Mesothelial cell of epicardium (in vitro differentiated cells): ENCODE measurements around the gene MAP7. TPM values are rescaled to one million over a fixed set of nuclear protein-coding genes. Genes with fewer than 3 reads are reported as not detected.

ENCODE experiments used
- DNase-seq, 2 experiments: peaks; one replicate each; pipeline ENCODE4 v3.0.0; 2021; ENCODE audit warnings: low spot score in 2 of 2; ENCODE audit not compliant: unreplicated experiment in 2 of 2
- H3K27ac Mint-ChIP-seq: 2 replicates; pipeline ENCODE4 v1.8.0; 2021; ENCODE audit warnings: mixed read lengths
- H3K27me3 Mint-ChIP-seq: 2 replicates; pipeline ENCODE4 v1.8.0; 2021; ENCODE audit warnings: low read depth, mixed read lengths
- H3K36me3 Mint-ChIP-seq: 2 replicates; pipeline ENCODE4 v1.8.0; 2021; ENCODE audit warnings: mixed read lengths
- H3K4me1 Mint-ChIP-seq: 2 replicates; pipeline ENCODE4 v1.8.0; 2021; ENCODE audit warnings: mixed read lengths
- H3K4me3 Mint-ChIP-seq: 2 replicates; pipeline ENCODE4 v1.8.0; 2021; ENCODE audit warnings: mild to moderate bottlenecking, moderate library complexity, mixed read lengths
- H3K9me3 Mint-ChIP-seq: 2 replicates; pipeline ENCODE4 v1.8.0; 2021; ENCODE audit warnings: mixed read lengths
- total RNA-seq: library from RNA; stranded (reverse); gene quantifications from 3 replicates; pipeline ENCODE4 v1.2.1, GENCODE V29; 2021
- TF ChIP-seq, protein P1 (sequence below): fragments of 200-600 bp; sonication (generic); IDR thresholded peaks from one replicate; pipeline ENCODE4 v1.5.0; 2021; ENCODE audit warnings: antibody characterized with exemption; ENCODE audit not compliant: unreplicated experiment

MAP7 gene
- total RNA-seq, 1 donor from 2014 or later: 15.1 TPM

DNA sequence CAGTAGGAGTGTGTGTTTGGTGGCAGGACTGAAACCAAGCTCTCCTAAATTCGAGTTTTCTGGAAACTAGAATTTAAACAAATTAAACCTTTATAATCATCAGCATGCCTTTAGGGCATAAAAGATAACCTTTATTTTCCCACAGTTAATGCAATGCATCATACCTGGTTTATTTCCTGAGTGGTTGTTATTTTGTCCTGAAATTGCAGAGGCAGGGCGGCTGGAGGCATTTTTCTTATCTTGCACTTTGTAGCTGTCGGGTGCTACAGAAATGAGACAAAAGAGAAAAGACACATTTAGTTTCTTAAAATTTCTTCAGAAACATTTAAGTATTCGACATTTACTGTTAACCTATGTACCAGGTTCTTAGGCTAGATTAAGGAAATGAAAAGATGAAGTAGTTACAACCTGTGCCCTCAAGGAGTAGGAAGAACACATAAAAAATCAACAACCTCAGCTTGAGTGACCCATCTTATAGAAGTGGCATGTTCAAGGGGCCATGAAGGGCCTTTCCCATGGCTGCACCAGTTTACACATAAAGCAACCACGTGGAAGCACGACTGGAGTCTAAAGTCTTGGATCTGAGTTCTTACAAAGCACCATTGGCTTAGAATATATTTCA, 128.6 kb downstream of the MAP7 start:
- no peak overlapping the region for H3K27ac Mint-ChIP-seq
- peaks cover 2% of the 10 kb centered on the region for H3K4me1 Mint-ChIP-seq
- no peak for DNase-seq
- TF ChIP-seq, protein P1, sequence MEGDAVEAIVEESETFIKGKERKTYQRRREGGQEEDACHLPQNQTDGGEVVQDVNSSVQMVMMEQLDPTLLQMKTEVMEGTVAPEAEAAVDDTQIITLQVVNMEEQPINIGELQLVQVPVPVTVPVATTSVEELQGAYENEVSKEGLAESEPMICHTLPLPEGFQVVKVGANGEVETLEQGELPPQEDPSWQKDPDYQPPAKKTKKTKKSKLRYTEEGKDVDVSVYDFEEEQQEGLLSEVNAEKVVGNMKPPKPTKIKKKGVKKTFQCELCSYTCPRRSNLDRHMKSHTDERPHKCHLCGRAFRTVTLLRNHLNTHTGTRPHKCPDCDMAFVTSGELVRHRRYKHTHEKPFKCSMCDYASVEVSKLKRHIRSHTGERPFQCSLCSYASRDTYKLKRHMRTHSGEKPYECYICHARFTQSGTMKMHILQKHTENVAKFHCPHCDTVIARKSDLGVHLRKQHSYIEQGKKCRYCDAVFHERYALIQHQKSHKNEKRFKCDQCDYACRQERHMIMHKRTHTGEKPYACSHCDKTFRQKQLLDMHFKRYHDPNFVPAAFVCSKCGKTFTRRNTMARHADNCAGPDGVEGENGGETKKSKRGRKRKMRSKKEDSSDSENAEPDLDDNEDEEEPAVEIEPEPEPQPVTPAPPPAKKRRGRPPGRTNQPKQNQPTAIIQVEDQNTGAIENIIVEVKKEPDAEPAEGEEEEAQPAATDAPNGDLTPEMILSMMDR: no peak
- no peak overlapping the region for H3K4me3 Mint-ChIP-seq
- H3K27me3 Mint-ChIP-seq: no peaks in the 10 kb centered on the region
- no peaks in the 10 kb centered on the region for H3K36me3 Mint-ChIP-seq
- H3K9me3 Mint-ChIP-seq: no peaks in the 10 kb centered on the region

DNA sequence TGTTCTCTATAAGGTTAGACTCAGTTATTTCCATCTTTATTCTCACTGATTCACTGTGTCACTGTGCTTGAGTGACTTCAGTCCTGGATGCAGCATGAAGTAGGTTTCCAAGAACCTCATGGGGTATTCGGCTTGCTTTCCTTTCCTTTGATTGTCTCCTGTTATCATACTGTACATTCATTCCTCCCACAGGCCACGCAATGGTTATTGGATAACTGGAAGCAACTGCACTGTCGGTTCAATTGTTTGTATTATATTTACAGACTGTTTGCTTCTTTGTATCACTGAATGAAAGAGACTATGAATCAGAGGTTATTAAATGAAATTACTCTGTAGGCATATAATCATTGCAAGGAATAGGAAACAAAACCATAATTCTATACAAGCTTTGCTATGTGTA, 129.4 kb downstream of the MAP7 start:
- no peaks in the 10 kb centered on the region for H3K36me3 Mint-ChIP-seq
- no peaks in the 10 kb centered on the region for H3K27me3 Mint-ChIP-seq
- H3K4me3 Mint-ChIP-seq: no peak overlapping the region
- DNase-seq: no peak
- no peak overlapping the region for H3K27ac Mint-ChIP-seq
- H3K4me1 Mint-ChIP-seq: peaks cover 2% of the 10 kb centered on the region
- no peaks in the 10 kb centered on the region for H3K9me3 Mint-ChIP-seq
- TF ChIP-seq, protein P1: no peak

DNA sequence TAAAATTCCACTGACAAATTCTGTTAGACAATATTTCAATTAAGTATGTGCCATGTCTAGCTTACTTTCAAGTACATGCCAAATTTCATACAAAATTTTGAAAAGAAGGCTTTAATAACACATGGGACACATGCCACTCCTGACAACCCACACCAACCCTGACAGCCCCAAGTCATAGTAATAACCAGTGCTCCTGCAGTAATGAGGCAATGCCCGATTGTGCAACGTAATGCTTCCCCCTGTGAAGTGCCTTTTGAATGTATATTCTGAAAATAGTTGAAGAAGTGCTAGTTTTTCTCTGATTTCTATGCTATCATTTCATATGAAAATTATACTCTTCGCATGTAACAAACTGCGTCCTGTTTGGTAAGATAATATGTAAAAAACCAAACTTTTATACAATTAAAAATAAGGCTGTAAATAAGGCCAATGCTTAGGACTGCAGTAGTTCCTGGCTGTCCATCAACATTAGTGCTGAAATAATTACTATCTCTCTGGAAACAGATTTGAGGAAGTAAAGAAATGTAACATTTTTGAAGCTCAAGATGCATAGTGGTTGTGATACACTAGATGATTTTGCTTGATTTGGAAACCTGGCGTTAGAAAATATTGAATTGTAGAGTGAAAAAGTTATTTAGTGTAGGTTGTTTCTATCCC, 134.7 kb downstream of the MAP7 start:
- H3K4me3 Mint-ChIP-seq: no peak overlapping the region
- no peaks in the 10 kb centered on the region for H3K27me3 Mint-ChIP-seq
- peaks cover 2% of the 10 kb centered on the region for H3K4me1 Mint-ChIP-seq
- H3K9me3 Mint-ChIP-seq: no peaks in the 10 kb centered on the region
- TF ChIP-seq, protein P1: no peak
- no peak overlapping the region for H3K27ac Mint-ChIP-seq
- peaks cover 5% of the 10 kb centered on the region for H3K36me3 Mint-ChIP-seq
- DNase-seq: no peak

DNA sequence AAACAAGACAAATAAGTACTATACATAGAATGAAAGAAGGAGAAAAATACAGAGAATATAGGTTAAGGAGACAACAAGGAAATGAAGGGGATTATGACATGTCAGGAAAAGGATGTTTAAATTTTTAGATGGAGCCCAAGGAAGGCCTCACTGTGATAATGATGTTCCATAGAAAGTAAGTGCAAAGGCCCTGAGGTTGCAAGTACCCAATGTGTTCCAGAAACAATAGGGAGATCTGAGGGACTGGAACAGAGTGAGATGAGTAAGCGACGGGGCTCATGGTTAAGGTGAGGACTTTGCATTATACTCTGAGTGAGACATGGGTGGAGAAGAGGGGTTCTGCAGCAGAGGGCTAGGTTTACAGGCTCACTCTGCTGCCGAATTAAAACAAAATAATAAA, 137.8 kb downstream of the MAP7 start:
- DNase-seq: no peak
- Mint-ChIP-seq H3K4me1 (peaks cover 4% of the 10 kb centered on the region), H3K27ac (no peak overlapping the region), H3K4me3 (no peak overlapping the region), H3K9me3 (no peaks in the 10 kb centered on the region), H3K36me3 (peaks cover 5% of the 10 kb centered on the region), H3K27me3 (no peaks in the 10 kb centered on the region)
- TF ChIP-seq, protein P1: no peak

DNA sequence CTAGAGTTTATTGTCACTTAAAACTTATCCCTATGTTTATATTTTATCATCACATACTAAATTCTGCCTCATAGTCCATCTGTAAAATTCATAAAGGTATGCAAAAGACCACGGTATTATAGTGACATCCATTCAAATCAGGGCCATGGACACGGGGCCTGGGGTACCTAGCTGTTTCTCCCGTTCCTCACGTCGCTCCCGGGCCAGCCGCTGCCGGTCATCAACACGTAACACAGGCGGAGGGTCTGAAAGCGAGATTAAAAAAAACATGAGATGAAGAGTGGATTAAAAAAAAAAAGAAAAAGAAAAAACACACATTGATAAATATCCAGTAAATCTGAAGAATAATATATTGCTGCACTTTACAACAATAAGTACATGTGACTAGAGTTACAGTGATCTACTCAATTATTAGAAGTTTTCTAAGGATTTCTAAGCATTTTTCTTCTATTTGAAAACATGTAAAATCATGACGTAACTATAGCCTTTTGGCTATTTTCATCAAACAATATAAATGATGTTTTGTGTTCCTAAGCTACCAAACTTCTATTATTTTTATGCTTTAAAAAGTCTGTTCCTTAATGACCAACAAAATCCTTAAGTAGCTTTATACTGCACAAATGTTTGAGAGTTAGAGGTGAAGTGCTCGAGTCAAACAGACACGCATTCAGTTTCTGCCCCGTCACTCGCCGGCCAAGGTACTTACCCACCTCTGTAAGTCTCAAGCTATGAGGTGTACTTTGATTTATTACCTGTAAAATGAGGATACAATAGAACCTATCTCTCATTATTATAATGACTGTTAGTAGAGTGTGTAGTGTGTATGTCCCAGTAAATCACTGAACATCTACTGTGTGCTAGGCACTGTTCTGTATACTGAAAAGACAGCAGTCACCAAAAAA, 138.5 kb downstream of the MAP7 start:
- Mint-ChIP-seq H3K27me3 (no peaks in the 10 kb centered on the region), H3K4me1 (peaks cover 4% of the 10 kb centered on the region), H3K27ac (no peak overlapping the region), H3K9me3 (no peaks in the 10 kb centered on the region), H3K36me3 (peaks cover 5% of the 10 kb centered on the region), H3K4me3 (no peak overlapping the region)
- TF ChIP-seq, protein P1: no peak
- no peak for DNase-seq
